ENCODE results near the gene ATG4C. TPM values are rescaled to one million over a fixed set of nuclear protein-coding genes. Genes with fewer than 3 reads are reported as not detected.
"Not testable (repeated sequence)": the region's sequence is repeated elsewhere in the genome, so short reads cannot be mapped to it uniquely, and the experiment has no call there.

Gene ATG4C
- total and polyA plus RNA-seq, 10 of the 15 experiments (the other 5 are each of a cell fraction or from before 2014, with no cell fraction given) = 8.1 to 30.9 (median 18.9) TPM

DNA sequence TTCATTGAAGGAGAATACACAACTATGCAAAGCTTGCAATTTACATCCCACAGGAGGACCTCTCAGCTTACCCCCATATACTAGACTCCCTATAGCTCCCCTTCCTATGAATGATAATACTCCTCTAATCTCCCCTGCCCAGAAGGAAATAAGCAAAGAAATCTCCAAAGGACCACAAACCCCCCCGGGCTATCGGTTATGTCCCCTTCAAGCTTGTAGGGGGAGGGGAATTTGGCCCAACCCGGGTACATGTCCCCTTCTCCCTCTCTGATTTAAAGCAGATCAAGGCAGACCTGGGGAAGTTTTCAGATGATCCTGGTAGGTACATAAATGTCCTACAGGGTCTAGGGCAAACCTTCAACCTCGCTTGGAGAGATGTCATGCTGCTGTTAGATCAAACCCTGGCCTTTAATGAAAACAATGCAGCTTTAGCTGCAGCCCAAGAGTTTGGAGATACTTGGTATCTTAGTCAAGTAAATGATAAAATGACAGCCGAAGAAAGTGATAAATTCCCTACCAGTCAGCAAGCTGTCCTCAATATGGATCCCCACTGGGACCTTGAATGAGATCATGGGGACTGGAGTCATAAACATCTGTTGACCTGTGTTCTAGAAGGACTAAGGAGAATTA lies 27.6 kb upstream of the ATG4C start:
- intact Hi-C loops (cut with micrococcal nuclease; ENCODE audit: unreplicated experiment); H3K4me3 ChIP-seq; ATAC-seq; POLR2A ChIA-PET; H3K27ac ChIP-seq (ENCODE audit: control insufficient read depth, insufficient read depth); FAIRE-seq; in situ Hi-C loops (cut with MboI); H3K27me3 ChIP-seq (replicated peaks in 1 of 2; ENCODE audit: control insufficient read depth in 2 of 2, insufficient read depth in 2 of 2, low read length in 1 of 2); H3K9me3 ChIP-seq (replicated peaks; ENCODE audit: control insufficient read depth, insufficient read depth, low read length); H3K79me2 ChIP-seq (ENCODE audit: control insufficient read depth, insufficient read depth, low read length); H3K9ac ChIP-seq (ENCODE audit: control insufficient read depth, insufficient read depth, low read length); DNase-seq (ENCODE audit: low read depth, low spot score); H4K20me1 ChIP-seq (ENCODE audit: control insufficient read depth, insufficient read depth); BruUV-seq (replicated peaks); H2AFZ ChIP-seq (ENCODE audit: control insufficient read depth, low read depth, low read length); H3K4me2 ChIP-seq (ENCODE audit: control insufficient read depth, insufficient read depth); H3K36me3 ChIP-seq (ENCODE audit: control insufficient read depth in 2 of 2, insufficient read depth in 2 of 2, low read length in 1 of 2); H3K4me1 ChIP-seq (ENCODE audit: control insufficient read depth, insufficient read depth, low read length): not testable (repeated sequence)
- RAD21 ChIA-PET (ENCODE audit: unreplicated experiment) = interaction anchor here (0.7 kb wide), 1 partner anchor 83 kb away, joined by 3 read pairs; no protein-coding TSS in a partner anchor
- 35% methylated on average over 5 of the region's 5 CpGs for WGBS (ENCODE audit: insufficient coverage, insufficient replicate concordance, low lambda C conversion rate, missing lambda C conversion rate)
- SMC1A ChIA-PET (ENCODE audit: uncharacterized antibody, unreplicated experiment) = interaction anchor here (0.6 to 1.0 kb wide), 2 partner anchors 103 to 248 kb away, joined by 3 read pairs; no protein-coding TSS in a partner anchor
- CTCF ChIA-PET = interaction anchor here (1.9 kb wide), 1 partner anchor 10 kb away, joined by 6 read pairs; no protein-coding TSS in a partner anchor

DNA sequence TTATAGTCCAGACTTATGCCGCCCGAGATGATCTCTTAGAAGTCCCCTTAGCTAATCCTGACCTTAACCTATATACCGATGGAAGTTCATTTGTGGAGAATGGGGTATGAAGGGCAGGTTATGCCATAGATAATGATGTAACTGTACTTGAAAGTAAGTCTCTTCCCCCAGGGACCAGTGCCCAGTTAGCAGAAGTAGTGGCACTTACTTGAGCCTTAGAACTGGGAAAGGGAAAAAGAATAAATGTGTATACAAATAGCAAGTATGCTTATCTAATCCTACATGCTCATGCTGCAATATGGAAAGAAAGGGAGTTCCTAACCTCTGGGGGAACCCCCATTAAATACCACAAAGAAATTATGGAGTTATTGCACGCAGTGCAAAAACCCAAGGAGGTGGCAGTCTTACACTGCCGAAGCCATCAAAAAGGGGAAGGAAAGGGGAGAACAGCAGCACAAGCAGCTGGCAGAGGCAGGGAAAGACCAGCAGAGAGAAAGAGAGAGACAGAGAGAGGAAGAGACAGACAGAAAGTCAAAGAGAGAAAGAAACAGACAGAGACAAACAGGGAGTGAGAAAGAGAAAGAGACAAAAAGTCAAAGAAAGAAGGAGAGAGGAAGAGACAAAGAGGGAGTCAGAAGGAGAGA lies 24.6 kb upstream of the ATG4C start:
- H3K4me2 ChIP-seq (ENCODE audit: control insufficient read depth, insufficient read depth); RAD21 ChIA-PET (ENCODE audit: unreplicated experiment); H3K9me3 ChIP-seq (replicated peaks; ENCODE audit: control insufficient read depth, insufficient read depth, low read length); H3K9ac ChIP-seq (ENCODE audit: control insufficient read depth, insufficient read depth, low read length); BruUV-seq (replicated peaks); POLR2A ChIA-PET; H3K27me3 ChIP-seq (replicated peaks in 1 of 2; ENCODE audit: control insufficient read depth in 2 of 2, insufficient read depth in 2 of 2, low read length in 1 of 2); H3K4me1 ChIP-seq (ENCODE audit: control insufficient read depth, insufficient read depth, low read length); H3K27ac ChIP-seq (ENCODE audit: control insufficient read depth, insufficient read depth); H2AFZ ChIP-seq (ENCODE audit: control insufficient read depth, low read depth, low read length); H3K4me3 ChIP-seq; intact Hi-C loops (cut with micrococcal nuclease; ENCODE audit: unreplicated experiment); FAIRE-seq; SMC1A ChIA-PET (ENCODE audit: uncharacterized antibody, unreplicated experiment); DNase-seq (ENCODE audit: low read depth, low spot score); H3K79me2 ChIP-seq (ENCODE audit: control insufficient read depth, insufficient read depth, low read length); in situ Hi-C loops (cut with MboI); H3K36me3 ChIP-seq (ENCODE audit: control insufficient read depth in 2 of 2, insufficient read depth in 2 of 2, low read length in 1 of 2); ATAC-seq; H4K20me1 ChIP-seq (ENCODE audit: control insufficient read depth, insufficient read depth): not testable (repeated sequence)
- CTCF ChIA-PET = interaction anchor here (1.2 kb wide), 1 partner anchor 14 kb away, joined by 6 read pairs; no protein-coding TSS in a partner anchor
- WGBS (ENCODE audit: insufficient coverage, insufficient replicate concordance, low lambda C conversion rate, missing lambda C conversion rate) = 69% methylated on average over 5 of the region's 5 CpGs

DNA sequence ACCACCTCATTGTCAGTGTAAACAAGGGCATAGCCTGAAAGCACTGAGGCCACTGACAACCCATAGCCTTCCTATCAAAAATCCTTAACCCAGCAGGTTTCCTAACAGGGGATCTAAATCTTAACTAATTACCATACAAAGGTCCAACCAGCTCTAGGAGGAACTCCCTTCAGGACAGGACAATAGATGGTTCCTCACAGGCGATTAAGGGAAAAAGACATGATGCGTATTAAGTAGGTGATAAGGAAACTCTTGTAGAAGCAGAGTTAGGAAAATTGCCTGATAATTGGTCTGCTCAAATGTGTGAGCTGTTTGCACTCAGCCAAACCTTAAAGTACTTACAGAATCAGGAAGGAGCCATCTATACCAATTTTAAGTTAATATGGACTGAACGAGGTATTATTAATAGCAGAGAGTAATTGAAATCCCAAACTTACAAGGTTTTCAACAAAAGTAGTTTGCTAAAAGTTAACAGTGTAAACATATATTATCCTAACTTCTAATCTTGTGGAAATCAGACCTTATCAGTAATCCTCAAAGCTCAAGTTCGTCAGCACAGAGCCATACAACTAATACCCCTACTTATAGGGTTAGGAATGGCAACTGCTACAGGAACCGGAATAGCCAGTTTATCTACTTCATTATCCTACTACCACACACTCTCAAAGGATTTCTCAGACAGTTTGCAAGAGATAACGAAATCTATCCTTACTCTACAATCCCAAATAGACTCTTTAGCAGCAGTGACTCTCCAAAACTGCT lies 23.7 kb upstream of the ATG4C start:
- FAIRE-seq = not testable (repeated sequence)

More for the DNA sequence above, 23.7 kb upstream of the ATG4C start:
- H3K4me2 ChIP-seq (ENCODE audit: control insufficient read depth, insufficient read depth); H3K79me2 ChIP-seq (ENCODE audit: control insufficient read depth, insufficient read depth, low read length); H3K9me3 ChIP-seq (replicated peaks; ENCODE audit: control insufficient read depth, insufficient read depth, low read length); POLR2A ChIA-PET; BruUV-seq (replicated peaks); H3K4me1 ChIP-seq (ENCODE audit: control insufficient read depth, insufficient read depth, low read length); in situ Hi-C loops (cut with MboI); H2AFZ ChIP-seq (ENCODE audit: control insufficient read depth, low read depth, low read length); H3K4me3 ChIP-seq; H3K9ac ChIP-seq (ENCODE audit: control insufficient read depth, insufficient read depth, low read length); H3K36me3 ChIP-seq (ENCODE audit: control insufficient read depth in 2 of 2, insufficient read depth in 2 of 2, low read length in 1 of 2); SMC1A ChIA-PET (ENCODE audit: uncharacterized antibody, unreplicated experiment); H3K27ac ChIP-seq (ENCODE audit: control insufficient read depth, insufficient read depth); DNase-seq (ENCODE audit: low read depth, low spot score); RAD21 ChIA-PET (ENCODE audit: unreplicated experiment); ATAC-seq; H4K20me1 ChIP-seq (ENCODE audit: control insufficient read depth, insufficient read depth); H3K27me3 ChIP-seq (replicated peaks in 1 of 2; ENCODE audit: control insufficient read depth in 2 of 2, insufficient read depth in 2 of 2, low read length in 1 of 2); intact Hi-C loops (cut with micrococcal nuclease; ENCODE audit: unreplicated experiment): not testable (repeated sequence)
- 61% methylated on average over 6 of the region's 6 CpGs for WGBS (ENCODE audit: insufficient coverage, insufficient replicate concordance, low lambda C conversion rate, missing lambda C conversion rate)
- CTCF ChIA-PET = interaction anchor here (1.1 to 1.9 kb wide), 2 partner anchors 13 to 22 kb away, joined by 3 to 5 read pairs; no protein-coding TSS in a partner anchor
